HG03378 (cell line): ENCODE data around the gene ADD3.
"Not testable (repeated sequence)": the region's sequence is repeated elsewhere in the genome, so short reads cannot be mapped to it uniquely, and the experiment has no call there.

ENCODE experiments used
- ATAC-seq: cut with Tn5 transposase; IDR thresholded peaks from one replicate; pipeline ENCODE4 v1.9.1; 2021; ENCODE audit warnings: mild to moderate bottlenecking, moderate library complexity; ENCODE audit not compliant: unreplicated experiment

Gene ADD3

DNA sequence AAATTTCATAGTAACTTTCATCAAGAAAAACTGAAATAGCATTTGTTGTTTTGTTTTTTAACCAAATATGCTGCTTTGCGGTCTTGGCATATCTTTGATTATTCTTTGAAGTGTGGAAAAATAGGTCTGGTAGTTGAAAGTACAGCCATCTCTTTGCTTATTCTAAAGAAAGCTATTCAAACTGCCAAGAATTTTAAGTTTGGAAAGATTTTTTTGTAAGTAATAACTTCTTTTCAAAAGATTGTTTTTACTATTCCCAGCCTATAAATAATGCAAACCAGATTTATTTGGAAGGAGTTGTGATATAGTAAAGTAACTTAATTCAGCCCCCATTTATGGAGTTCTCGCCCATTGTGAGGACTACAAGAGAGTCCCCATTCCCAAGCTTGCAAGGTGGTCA is 87.0 kb downstream of the ADD3 start:
- no peak for ATAC-seq

GRCh38 chr10:110101464-110102144 is 93.8 kb downstream of the ADD3 start:
- ATAC-seq, result peak; percentile 66

GRCh38 chr10:110103921-110104461 is 96.2 kb downstream of the ADD3 start:
- no peak for ATAC-seq

DNA sequence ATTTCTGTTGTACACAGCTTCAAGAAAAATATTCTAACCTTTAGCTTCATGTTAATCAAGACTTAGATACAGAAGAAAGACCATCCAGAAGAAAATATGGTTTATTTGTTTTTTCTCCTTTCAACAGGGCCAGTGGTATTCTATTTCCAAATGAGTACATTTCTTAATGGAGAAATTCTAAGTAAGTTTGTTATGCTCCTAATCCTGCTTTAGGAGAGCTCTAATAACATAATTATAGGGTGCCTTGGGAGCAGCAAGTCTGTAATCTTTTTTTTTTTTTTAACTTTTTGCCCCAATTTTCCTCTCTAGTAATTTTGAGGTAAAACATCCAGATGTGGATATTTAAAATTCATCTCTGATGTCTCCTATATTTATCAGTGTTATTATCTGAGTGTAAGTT is 98.1 kb downstream of the ADD3 start:
- no peak for ATAC-seq

GRCh38 chr10:110107430-110107829 is 99.6 kb downstream of the ADD3 start:
- no peak for ATAC-seq

DNA sequence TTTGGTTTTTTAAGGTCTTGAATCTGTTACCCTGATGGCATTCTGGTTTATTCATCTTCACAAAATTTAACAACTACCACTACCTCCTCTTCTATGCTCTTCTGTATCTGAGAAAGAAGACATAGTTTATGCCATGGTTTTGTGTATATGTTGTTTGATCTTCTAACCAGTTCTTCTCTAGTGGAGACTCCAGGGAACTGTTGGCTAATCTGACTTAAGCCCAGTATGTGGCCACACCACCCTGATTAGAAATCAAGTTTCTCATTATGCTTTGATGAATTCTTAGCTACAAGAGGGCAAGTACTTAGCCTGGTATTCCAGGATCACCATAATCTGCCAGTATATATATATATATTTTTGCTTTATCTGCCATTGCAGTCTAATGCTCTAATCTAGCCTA is 100.1 kb downstream of the ADD3 start:
- no peak for ATAC-seq

- no peak for ATAC-seq
These were observed 101.7 kb downstream of the ADD3 start for GRCh38 chr10:110109511-110109910.

- peak; percentile 76 for ATAC-seq
These were observed 102.6 kb downstream of the ADD3 start for GRCh38 chr10:110110338-110110737.

DNA sequence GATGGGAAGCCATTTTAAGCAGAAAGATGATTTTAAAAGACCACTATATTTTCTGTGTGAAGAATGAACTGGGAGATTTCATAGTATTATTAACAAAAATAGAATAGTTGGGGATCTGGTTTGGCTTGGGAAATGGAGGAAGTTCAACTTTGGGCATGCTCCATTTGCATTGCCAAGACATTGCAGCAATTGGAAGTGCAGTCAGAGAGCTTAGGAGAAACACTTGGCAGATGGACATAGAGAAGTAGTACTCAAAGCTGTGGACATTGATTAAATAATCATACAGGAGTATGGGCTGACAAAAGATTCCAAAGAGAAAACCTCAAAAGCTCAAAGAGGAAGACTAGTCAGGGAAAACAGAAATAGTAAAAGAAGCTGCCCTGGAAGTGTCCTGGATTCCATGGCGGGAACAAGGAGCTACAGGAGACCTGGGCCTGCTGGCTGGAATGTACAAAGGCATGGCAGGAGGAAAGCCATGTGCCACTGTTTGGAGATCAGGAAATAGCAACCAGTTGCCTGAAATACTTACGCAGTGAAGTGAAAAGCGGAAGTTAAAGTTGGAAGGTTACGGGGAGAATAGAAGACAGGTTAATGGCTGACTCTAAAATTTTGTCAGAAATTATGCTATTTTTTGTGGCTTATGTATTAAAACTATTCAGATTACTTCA is 106.0 kb downstream of the ADD3 start:
- no peak for ATAC-seq

DNA sequence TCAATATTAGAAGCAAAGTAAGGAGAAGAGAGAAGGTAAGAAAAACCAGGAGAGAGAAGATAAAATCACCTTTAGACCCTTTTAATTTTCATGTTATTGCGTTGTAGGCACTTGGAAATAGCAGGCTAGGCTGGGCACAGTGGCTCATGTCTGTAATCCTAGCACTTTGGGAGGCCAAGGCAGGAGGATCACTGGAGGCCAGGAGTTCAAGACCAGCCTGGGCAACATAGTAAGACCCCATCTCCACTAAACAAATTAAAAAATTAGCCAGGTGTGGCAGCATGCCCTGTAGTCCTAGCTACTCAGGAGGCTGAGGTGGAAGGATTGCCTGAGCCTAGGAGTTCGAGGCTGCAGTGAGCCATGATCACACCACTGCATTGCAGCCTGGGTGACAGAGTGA is 106.9 kb downstream of the ADD3 start:
- ATAC-seq, result not testable (repeated sequence)

GRCh38 chr10:110115784-110116520 is 108.2 kb downstream of the ADD3 start:
- no peak for ATAC-seq

DNA sequence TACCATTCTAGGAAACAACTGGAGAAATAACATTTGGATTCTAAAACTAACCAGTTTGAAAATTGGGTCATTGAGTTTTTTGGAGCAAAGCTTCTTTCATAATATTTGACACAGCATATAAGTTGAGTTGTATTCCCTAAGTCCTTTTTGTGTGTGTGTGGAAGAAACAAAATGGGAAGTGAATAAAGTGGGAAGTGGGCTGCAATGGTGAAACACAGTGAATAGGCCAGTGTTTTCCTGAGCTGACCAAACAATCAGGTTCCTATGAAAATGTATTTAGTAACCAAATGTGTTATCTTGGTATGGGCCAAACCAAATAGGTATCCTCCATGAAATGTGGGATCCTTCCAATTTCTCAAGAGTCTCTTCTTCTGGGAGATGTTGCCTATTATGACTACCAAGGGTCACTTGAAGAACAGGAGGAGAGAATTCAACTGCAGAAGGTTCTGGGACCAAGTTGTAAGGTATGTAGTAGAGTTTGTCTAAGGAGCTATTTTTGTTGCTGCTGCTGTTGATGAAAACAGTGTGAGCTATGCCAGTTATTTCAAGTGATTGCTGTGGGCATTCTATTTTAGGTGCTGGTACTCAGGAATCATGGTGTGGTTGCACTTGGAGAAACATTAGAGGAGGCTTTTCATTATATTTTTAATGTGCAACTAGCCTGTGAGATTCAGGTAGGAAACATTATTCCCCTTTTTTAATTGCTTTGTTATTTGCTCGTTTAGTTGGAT is 111.3 kb downstream of the ADD3 start:
- no peak for ATAC-seq

DNA sequence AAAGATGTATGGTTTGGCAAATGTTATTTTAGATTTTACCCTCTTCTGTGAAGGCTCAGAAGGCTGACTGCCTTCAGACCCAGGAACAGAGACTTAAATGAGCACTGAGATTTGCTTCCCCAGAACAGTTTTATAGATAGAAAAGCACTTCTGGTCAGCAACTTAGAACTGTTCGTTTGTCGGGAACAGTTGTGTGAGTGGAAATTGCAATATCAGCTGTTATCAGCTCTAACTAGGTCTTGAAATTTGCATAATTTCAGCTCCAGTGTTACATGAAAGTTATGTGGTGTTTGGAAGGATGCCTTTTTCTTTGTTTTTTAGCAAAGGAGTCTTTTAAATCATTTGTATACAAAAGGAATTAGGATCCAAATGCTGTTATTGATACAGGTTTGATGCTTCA is 115.8 kb downstream of the ADD3 start:
- ATAC-seq, result no peak

DNA sequence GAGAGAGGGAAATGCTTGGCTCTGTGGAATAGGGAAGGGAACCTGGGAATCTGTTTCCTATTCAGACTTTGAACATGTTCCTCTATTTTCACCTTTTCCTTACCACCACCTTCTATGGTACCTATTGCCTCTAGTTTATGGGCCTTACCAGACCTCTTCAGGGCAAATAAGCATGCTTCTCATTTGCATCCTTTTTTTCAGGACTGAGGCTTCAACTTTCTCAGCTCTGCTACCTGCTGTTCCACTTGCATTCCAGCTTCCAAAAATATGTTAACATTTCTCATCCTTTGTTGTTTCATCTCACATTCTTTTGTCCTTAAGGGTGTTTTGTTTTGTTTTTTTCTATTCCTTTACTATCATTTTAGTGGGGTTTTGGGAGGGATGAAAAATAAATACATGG is 121.7 kb downstream of the ADD3 start:
- no peak for ATAC-seq

DNA sequence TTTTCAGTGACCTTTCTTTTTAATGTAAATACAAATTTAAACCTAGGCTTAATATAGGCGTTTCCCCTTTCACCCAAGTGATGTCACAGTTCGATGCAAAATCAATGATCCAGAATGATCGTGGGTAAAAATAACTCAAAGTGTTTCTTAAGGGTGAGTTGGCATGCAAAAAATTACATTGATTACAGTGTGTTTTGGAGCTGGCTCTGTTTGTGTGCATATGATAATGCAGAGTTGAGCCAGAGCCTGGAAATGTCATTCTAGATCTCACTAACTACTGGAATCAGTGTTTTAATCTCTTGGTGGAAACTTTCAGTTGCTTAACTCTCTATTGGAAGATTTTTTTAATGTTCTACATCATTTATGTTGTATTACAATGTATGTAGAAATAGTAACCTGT is 127.1 kb downstream of the ADD3 start:
- no peak for ATAC-seq

GRCh38 chr10:110135836-110136235 is 128.1 kb downstream of the ADD3 start:
- ATAC-seq, result not testable (repeated sequence)

GRCh38 chr10:110137142-110137545 is 129.4 kb downstream of the ADD3 start:
- ATAC-seq, result peak; percentile 63

GRCh38 chr10:110138197-110138812 is 130.5 kb downstream of the ADD3 start:
- ATAC-seq, result peak; percentile 48

DNA sequence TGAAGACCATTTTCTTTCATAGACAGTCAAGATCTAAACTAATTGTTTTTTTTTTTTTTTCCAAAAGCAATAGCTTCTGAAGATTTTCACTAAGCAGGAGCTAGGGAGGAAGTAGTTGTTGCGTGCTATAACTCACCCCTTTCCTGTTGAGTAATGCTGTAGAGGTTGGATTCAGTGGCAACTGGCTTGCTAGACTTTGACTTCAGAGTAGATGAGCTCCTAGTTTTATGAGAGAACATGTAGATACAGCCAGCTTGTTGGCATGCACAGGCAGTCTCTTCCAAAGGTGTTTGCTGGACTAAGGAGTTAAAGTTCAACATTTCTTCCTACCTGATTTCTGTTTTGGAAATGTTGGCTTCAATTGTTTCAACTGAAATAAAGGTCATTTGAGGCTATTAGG is 133.4 kb downstream of the ADD3 start:
- no peak for ATAC-seq

- ATAC-seq, result no peak
These were observed 134.3 kb downstream of the ADD3 start for GRCh38 chr10:110141871-110142635.
